ENCODE results near the gene SMAD5.

Gene SMAD5

DNA sequence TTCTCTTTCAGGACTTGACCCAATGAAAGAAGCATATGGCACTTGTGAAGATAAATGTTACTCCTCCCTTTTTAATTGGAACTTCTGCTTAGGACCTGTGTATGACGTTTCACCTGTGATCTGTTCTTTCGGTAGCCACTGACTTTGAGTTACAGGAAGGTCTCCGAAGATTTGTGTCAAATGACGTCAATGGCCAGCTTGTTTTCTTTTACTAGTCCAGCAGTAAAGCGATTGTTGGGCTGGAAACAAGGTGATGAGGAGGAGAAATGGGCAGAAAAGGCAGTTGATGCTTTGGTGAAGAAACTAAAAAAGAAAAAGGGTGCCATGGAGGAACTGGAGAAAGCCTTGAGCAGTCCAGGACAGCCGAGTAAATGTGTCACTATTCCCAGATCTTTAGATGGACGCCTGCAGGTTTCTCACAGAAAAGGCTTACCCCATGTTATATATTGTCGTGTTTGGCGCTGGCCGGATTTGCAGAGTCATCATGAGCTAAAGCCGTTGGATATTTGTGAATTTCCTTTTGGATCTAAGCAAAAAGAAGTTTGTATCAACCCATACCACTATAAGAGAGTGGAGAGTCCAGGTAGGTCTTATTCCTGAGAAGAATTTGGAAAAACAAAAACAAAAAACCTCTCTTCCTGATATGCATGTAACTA lies 21.1 kb downstream of the SMAD5 start:
- no peak for DNase-seq (ENCODE audit: low spot score)

DNA sequence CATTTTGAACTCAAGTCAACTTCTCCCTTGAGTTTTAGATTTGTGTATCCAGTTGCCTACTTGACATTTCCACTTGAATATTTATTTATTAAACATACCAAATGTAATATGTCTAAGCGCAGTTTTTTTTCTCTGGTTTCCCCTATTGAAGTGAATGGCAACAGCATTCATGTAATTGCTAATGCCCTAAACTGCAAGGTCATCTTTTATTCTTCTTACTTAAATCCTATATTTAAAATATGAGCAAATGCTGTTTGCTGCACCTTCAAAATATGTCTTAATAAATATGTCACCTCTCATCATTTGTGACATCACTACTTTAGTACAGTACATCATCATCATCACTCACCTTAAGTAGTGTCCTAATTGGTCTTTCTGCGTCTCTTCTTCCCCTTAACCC lies 22.4 kb downstream of the SMAD5 start:
- no peak for DNase-seq (ENCODE audit: low spot score)

DNA sequence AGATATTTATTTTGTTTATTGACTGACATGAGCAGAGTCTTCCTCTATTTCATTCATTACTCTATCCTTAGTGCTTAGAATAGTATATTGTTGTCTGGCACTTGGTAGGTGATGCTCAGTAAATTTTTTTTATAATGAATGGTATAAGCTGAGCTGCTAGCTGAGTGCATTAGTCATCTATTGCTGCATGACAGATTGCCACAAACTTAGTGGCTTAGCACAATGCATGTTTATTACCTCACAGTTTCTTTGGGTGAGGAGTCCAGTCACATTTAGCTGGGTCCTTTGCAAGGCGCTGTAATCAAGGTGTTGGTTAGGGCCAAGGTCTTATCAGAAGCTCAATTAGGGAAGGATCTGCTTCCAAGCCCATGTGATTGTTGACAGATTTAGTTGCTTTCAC lies 23.1 kb downstream of the SMAD5 start:
- DNase-seq (ENCODE audit: low spot score), result no peak

DNA sequence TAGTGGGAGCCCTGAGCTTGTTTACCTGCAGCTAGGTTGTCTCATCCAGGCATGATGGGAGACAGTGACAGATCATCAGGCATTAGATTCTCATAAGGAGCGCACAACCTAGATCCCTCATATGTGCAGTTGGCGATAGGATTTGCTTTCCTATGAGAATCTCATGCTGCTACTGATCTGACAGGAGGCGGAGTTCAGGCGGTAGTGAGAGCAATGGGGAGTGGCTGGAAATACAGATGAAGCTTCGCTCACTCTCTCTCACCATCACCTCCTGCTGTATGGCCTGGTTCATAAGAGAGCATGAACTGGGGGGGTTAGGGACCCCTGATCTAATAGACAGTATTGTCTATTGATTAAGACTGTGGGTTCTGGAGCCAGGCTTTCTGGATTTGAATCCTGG lies 24.9 kb downstream of the SMAD5 start:
- no peak for DNase-seq (ENCODE audit: low spot score)

DNA sequence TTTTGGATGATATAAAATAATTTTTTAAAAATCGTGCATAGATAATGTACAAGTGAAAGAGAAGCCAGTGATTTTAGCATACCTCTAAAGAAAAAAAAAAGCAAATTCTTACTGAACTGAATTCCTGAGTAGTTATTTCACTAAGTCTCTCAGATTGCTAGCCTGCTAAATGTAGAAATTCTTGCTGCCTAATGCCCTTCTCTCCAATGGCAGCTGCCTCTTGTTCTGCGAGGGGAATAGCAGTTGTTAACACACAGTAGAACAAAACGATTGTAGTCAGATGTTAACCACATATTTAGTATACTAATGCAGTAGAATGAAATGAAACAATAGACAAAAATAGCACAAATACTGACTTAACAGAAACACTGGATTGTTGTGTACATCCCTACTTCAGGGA lies 26.8 kb downstream of the SMAD5 start:
- no peak for DNase-seq (ENCODE audit: low spot score)

DNA sequence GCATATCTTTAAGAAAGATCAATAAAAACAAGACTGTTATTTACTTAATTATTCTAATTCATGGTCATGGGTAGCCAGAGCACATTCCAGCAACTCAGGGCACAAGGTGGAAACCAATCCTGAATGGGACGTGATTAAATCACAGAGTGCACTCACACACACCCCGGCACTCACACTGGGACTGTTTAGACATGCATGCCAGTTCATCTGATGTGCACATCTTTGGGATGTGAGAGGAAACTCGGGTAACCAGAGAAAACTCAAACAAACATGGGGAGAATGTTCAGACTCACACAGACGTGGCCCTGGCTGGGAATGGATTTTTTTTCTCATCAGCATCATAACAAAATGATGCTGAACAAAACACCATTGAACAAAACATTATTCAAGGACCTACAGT lies 29.4 kb downstream of the SMAD5 start:
- no peak for DNase-seq (ENCODE audit: low spot score)

DNA sequence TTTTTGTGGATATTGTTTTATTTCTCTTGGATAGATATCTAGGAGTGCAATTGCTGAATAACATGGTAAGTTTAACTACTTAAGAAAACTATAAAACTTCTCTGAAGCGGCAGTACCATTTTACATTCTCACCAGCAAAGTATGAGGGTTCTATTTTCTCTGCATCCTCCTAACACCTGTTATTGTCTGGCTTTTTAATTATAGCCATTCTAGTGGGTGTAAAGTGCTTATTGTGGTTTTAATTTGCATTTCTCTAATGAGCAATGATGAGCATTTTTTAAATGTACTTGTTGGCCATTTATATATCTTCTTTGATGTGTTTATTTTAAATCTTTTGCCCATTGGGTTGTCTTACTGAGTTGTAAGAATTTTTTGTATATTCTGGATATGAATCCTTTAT lies 31.6 kb downstream of the SMAD5 start:
- DNase-seq (ENCODE audit: low spot score), result no peak

DNA sequence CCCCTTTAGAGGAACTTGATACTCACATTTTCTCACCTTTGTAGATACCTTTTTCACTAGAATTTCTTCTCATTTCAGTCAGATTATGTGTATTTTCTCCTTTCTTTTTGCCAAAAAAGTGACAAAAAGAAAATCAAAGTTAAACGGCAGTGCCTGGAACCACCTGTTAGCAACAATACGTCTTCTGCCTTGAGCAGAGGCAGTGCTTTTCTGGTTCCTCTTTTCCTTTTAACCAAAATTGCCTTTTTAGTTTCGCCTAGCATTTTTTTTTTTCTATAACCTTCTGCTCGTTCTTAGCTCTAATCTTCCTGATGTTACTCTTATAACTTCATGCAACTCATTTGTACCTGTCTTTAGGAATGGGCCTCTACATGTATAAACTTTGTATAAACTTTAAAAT lies 34.3 kb downstream of the SMAD5 start:
- DNase-seq (ENCODE audit: low spot score), result no peak

DNA sequence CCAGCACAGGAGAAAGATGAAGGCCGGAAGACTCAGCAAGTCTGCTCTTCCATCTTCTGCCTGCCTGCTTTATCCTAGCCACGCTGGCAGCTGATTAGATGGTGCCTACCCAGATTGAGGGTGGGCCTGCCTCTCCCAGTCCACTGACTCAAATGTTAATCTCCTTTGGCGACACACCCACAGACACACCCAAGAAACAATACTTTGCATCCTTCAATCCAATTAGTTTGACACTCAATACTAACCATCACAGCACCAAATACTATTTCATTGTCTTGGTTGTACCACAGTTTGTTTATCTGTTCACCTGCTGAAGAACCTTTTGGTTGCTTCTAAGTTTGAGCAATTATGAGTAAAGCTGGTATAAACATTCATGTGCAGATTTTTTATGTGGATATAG lies 36.6 kb downstream of the SMAD5 start:
- DNase-seq (ENCODE audit: low spot score), result no peak

DNA sequence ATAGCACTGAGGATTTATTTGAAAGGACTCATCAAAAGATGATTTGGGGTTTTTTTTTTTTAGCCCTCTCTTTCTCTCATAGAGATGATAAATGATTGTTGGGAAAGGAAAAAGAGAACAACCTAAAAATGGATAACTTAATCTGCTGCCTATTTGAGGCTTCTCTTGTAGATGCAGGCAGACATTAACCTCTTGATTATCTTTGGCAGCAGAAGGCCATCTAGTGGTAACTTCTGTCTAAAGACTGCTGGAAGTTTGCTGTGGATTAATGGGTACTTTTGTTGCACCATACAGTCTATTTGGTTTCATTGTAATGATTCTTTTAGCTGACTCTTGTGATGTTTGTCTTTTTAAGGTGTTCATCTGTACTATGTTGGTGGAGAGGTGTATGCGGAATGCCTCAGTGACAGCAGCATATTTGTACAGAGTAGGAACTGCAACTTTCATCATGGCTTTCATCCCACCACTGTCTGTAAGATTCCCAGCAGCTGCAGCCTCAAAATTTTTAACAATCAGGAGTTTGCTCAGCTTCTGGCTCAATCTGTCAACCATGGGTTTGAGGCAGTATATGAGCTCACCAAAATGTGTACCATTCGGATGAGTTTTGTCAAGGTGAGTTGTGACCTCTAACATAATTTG lies 41.5 kb downstream of the SMAD5 start:
- DNase-seq (ENCODE audit: low spot score), result peak; percentile 35

DNA sequence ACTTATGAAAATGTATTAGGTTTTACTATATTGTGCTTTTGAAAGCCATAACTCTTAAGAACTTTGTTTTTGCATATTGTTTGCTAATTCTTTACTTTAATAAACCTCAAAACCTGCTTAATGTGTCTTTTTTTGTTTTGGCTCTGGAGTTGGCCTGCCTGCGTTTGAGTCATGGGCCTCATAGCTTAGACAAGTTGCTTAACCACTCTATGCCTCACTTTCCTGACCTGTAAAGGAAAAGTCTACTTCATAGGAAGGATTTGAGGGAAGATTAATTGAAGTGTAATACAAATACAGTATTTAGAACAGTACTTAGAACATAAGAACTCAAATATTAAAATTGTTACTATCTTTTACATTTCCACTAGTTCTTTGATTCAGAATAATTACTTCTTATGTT lies 50.0 kb downstream of the SMAD5 start:
- DNase-seq (ENCODE audit: low spot score), result no peak

DNA sequence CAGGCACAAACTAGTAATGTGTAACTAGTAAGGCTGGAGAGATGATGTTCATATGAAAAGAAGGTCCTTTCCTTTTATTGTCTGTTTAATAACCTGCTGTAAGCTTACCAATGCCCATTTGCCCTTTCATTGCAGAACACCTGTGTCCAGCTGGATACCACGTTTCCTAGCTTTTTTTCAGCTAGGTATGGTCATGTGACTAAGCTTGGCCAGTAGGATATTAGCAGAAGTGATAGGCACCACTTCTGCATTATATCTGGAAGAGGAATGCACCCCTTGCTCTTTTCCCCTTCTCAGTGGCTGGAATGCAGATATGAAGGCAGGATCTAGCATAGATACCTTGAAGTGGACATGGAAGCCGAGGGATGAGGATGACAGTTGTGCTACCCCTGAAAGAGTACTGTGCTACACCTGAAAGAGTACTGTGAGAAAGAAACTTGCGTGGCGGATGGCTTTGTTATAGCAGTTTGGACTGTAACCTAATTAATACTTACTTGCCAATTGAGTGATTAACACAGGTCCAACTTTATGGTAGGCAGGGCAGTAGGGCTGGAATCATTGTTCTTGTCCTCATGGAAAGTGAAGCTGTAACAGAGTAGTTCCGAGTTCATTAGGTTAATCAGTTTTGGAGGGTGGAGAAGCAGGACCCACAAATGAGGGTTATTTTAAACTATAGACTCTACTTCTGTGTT lies 53.5 kb downstream of the SMAD5 start:
- DNase-seq (ENCODE audit: low spot score), result no peak

DNA sequence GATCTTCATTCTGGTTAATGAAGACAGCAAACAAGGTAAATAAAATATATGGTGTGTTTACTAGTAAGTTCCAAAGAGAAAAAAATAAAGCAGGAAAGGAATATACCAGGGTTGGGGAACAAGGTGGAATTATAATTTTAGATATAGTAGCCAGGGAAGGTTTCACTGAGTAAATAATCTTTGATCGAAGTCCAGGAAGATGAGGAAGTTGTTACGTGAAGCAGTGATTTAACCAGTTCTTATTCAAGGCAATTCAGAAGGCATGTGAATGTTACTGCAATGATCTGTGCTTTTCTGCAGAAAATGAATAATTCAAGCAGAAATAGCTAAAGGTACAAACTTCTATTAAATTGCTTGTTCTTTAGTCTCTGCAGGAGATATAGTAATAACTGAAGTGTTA lies 54.2 kb downstream of the SMAD5 start:
- DNase-seq (ENCODE audit: low spot score), result no peak

DNA sequence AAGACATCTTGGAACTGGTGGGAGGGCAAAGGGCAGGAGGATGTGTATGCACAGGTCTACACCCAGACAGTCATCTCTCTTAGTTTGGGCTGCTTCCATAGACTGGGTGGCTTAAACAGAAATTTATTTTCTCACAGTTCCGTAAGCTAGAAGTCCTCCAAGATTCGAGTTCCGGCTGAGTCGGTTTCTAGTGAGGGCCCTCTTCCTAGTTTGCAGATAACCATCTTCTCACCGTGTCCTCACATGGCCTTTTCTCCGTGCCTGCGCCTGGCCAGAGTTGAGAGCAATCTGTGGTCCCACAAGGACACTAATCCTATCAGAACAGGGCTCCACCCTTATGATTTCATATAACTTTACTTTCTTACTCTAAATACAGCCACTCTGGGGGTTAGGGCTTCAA lies 56.2 kb downstream of the SMAD5 start:
- peak; percentile 25 for DNase-seq (ENCODE audit: low spot score)

DNA sequence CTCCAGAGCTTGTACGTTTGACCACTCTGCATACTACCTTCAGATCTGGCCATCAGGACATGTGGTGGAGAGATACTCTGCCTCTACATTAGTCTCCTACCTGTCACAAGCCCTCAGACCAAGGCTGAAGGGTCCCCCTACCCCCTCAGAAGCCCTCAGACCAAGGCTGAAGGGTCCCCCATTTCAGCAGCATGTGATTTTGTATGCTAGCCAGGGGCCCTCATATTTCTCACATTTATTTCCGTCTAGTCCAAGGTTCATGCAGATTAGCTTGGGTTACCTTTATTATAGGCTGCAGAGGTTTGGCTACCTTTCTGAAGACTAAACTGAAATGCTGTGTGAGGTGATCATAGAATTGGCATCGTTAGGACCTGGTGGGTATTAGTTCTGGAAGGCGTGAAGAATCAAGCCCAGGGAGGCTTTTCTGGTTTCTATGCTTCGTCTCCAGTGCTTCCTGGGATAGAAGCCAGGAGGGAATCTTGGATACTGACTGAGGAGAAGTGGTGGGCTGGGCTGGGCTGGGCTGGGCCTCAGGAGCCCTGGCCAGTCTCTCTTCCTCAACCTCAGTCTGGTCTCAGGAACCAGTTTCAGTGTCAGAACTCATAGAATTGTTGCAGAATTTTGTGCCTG lies 57.6 kb downstream of the SMAD5 start:
- DNase-seq (ENCODE audit: low spot score), result no peak

DNA sequence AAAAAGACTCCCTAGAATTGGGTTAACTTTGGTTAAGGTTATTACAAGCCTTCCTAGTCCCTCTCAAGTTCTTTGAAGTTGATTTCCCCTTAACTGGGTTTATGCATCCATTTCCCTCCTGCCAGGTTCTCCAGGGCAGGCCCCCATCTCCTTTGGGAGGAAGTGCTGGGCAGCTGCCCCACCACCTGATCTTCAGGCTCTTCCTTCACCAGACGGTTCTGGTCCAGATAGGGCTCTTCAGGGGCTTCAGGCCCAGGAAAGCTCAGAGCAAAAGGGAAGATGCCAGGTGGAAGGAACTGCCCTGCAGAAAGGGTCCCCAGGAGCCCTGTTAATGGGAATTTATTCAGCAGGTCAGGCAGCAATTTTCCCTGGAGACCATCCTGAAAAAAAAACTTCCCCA lies 58.3 kb downstream of the SMAD5 start:
- DNase-seq (ENCODE audit: low spot score), result no peak

DNA sequence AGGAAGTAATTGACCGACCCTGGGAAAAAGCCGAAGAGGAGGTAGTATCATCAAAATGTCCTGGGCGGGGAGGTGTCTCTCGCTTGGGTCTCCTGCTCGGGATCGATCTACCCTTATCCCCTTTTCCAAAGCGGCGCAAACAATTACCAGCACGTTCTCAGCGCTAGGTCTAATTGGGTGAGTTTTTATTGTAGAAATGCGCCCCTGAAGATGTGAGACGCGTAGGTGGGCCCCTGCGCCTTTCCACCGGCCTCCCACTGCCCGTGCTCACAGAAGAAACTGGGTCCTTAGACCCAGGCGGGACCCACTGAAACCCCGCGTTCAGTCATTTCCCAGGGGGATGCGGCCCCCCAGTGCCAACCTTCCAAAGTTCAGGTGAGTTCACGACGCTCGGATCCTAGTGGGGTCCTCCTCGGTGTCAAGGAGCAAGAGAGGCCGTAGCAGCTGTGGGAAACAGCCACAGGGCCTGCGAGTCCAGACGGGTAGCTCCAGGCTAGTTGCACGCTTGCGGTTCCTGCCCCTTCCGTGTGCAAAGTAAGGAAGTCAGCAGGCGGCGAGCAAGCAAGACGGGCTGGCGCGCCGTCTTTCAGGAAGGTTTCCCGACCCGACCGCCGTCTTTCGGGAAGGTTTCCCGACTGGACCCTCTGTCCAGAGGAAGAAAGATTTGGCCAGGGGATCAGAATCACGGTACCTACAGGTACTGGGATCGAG lies 58.8 kb downstream of the SMAD5 start:
- peak; percentile 29 for DNase-seq (ENCODE audit: low spot score)

DNA sequence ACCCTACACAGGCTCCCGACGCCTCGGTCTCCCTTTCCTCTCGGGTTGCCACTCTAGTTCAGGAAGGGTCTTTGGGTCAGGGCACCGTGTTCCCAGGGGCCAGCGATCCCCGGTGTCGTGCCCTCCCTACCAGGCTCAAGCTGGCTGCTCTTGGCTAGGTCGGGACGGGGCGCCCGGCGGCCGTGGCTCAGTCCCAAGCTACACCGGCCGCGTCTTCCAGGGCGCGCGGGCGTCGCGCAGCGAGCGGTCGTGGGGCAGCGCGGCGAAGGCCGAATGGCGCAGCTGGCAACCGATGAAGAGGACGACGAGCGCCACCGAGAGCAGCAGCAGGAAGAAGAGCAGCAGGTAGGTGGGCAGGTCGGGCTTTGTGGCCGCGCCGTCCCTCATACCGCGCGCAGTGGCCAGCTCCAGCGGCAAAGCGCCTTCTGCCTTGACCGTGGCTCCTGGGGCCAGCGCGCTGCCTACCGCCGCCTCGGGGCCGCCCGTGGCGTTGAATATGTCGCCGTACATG lies 59.4 kb downstream of the SMAD5 start:
- peak; percentile 23 for DNase-seq (ENCODE audit: low spot score)

DNA sequence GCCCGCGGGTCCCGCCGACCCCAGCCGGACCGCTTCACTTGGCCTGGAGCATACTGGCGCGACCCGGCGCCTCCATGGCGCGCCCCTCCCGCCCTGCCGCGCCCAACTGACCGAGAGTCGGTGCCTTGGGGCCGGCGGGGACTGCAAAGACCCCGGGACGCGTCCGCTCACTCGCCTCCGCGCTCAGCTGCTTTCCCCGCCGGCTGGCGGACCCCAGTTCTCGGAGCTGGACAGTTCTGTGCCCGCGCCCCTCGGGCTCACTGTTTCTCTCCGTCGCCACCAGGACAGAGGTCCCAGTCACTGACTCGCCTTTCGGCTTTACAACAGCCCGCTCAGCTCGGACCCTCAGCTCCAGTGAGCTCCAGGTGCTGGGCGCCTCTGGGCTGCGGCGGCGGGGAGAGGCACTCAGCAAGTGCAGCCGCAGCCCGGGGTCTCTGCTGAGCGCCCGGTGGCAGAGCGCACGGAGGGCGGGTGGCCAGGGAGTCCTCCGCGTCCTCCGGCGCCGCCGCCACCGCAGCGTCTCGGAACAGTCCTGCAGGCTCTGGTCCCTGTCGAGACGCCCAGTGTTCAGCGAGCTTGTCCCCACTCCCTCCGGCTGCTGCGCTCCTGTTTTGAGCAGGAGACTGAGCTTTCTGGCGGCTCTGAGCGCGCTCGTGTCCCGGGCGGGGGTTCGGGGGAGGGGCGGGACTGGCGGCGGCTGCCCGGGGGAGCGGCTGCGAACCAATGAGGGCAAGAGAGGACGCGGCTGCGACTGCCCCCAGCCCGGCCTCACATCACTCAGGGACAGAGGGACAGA lies 60.1 kb downstream of the SMAD5 start, which contains the start of gene SMIM32:
SMIM32 (minus strand) TSS at position 637 of the 796 bp plus-strand sequence. CDS start 638 bp downstream, outside the sequence.
- peak; percentile 49 for DNase-seq (ENCODE audit: low spot score)

DNA sequence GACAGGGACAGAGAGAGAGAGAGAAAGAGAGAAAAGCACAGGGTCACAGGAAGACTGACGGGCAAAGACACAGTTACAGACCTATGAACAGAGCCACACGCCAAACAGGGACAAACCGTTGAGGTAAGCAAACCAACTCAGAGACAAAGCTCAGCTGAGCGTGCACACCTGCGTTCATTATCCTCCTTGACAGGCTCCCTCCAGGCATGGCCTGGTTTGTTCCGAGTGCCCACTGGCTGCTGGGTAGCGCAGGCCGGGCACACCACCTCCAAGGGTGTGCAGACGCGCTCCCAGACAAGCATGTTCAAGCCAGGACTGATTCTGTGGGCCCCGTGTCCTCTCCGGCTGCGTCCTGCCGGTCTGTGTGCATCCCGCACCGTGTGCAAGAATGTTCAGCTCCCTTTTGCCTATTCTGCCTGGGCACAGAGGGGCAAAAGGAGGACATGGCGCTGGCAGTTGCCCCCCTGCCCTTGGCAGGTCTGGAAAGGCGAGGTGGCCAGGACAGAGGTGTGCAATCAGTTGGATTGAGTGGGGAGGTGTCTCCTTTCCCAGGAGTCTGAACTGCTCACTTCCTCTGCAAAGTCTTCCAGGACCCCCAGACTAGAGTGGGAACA lies 60.8 kb downstream of the SMAD5 start:
- DNase-seq (ENCODE audit: low spot score), result no peak

Measured in SK-N-DZ (cell line).